ENCODE measurements around the gene C17orf113.

DNA sequence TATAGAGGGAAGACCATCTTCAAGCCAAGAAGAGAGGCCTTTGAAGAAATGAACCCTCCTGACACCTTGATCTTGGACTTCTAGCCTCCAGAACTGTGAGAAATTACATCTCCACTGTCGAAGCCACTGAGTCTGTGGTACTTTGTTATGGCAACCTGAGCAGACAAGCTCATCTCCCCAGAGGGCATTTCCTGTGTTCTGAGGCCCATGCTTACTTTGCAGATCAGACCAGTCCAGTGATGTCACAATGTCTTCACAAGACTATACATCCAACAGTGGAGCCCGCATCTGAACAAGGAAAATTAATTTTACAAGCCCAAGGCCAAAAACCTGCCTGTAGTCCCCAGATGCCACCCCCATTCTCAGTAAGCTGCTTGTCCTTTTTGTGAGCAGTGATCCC lies 14.8 kb upstream of the C17orf113 start:
- TF ChIP-seq, protein P1, sequence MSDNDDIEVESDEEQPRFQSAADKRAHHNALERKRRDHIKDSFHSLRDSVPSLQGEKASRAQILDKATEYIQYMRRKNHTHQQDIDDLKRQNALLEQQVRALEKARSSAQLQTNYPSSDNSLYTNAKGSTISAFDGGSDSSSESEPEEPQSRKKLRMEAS (IDR thresholded peaks at IDR 0.05): no peak
- no peak for TF ChIP-seq CEBPB (IDR thresholded peaks at IDR 0.05)
- TF ChIP-seq, protein P2, sequence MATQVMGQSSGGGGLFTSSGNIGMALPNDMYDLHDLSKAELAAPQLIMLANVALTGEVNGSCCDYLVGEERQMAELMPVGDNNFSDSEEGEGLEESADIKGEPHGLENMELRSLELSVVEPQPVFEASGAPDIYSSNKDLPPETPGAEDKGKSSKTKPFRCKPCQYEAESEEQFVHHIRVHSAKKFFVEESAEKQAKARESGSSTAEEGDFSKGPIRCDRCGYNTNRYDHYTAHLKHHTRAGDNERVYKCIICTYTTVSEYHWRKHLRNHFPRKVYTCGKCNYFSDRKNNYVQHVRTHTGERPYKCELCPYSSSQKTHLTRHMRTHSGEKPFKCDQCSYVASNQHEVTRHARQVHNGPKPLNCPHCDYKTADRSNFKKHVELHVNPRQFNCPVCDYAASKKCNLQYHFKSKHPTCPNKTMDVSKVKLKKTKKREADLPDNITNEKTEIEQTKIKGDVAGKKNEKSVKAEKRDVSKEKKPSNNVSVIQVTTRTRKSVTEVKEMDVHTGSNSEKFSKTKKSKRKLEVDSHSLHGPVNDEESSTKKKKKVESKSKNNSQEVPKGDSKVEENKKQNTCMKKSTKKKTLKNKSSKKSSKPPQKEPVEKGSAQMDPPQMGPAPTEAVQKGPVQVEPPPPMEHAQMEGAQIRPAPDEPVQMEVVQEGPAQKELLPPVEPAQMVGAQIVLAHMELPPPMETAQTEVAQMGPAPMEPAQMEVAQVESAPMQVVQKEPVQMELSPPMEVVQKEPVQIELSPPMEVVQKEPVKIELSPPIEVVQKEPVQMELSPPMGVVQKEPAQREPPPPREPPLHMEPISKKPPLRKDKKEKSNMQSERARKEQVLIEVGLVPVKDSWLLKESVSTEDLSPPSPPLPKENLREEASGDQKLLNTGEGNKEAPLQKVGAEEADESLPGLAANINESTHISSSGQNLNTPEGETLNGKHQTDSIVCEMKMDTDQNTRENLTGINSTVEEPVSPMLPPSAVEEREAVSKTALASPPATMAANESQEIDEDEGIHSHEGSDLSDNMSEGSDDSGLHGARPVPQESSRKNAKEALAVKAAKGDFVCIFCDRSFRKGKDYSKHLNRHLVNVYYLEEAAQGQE (IDR thresholded peaks at IDR 0.05; ENCODE audit: low read depth): no peak
- no peak for TF ChIP-seq TAF1 (IDR thresholded peaks at IDR 0.05; ENCODE audit: low read depth)
- no peak for TF ChIP-seq EP300 (IDR thresholded peaks at IDR 0.05; ENCODE audit: borderline replicate concordance)
- no peak for TF ChIP-seq RAD21 (IDR thresholded peaks at IDR 0.05; ENCODE audit: low read depth)
- no peak for TF ChIP-seq USF1 (IDR thresholded peaks at IDR 0.05)
- TF ChIP-seq ZBTB7A (IDR thresholded peaks at IDR 0.05; ENCODE audit: low read depth): no peak

Data from Ishikawa (cell line).